HG03135 (cell line): ENCODE data around the gene DPP6.

Experiments
- ATAC-seq: cut with Tn5 transposase; IDR thresholded peaks from one replicate; pipeline ENCODE4 v1.9.1; 2021; ENCODE audit warnings: mild to moderate bottlenecking, moderate library complexity; ENCODE audit not compliant: unreplicated experiment

The DPP6 gene

GRCh38 chr7:154394804-154395203 is 342.6 kb downstream of the DPP6 start:
- ATAC-seq, result no peak

GRCh38 chr7:154406312-154406711 is 354.1 kb downstream of the DPP6 start:
- ATAC-seq, result no peak

- ATAC-seq, result no peak
Measured at GRCh38 chr7:154409703-154410311, 357.6 kb downstream of the DPP6 start.

GRCh38 chr7:154412105-154412504 is 359.9 kb downstream of the DPP6 start:
- no peak for ATAC-seq

GRCh38 chr7:154415709-154416399 is 363.7 kb downstream of the DPP6 start:
- no peak for ATAC-seq

- ATAC-seq, result no peak
Measured at GRCh38 chr7:154416714-154417113, 364.5 kb downstream of the DPP6 start.

GRCh38 chr7:154419344-154419743 is 367.1 kb downstream of the DPP6 start:
- ATAC-seq, result no peak

- no peak for ATAC-seq
Measured at GRCh38 chr7:154423231-154423630, 371.0 kb downstream of the DPP6 start.

- ATAC-seq, result no peak
Measured at GRCh38 chr7:154424350-154424749, 372.2 kb downstream of the DPP6 start.

- ATAC-seq, result no peak
Measured at GRCh38 chr7:154425271-154425670, 373.1 kb downstream of the DPP6 start.

- ATAC-seq, result no peak
Measured at GRCh38 chr7:154426778-154427177, 374.6 kb downstream of the DPP6 start.

GRCh38 chr7:154427533-154427932 is 375.3 kb downstream of the DPP6 start:
- no peak for ATAC-seq

- no peak for ATAC-seq
Measured at GRCh38 chr7:154429666-154430404, 377.6 kb downstream of the DPP6 start.

- ATAC-seq, result no peak
Measured at GRCh38 chr7:154430640-154431039, 378.4 kb downstream of the DPP6 start.

- ATAC-seq, result no peak
Measured at GRCh38 chr7:154431045-154431444, 378.8 kb downstream of the DPP6 start.

- no peak for ATAC-seq
Measured at GRCh38 chr7:154433632-154434598, 381.7 kb downstream of the DPP6 start.

- ATAC-seq, result no peak
Measured at GRCh38 chr7:154436560-154436959, 384.4 kb downstream of the DPP6 start.

GRCh38 chr7:154437234-154437633 is 385.0 kb downstream of the DPP6 start:
- ATAC-seq, result no peak

GRCh38 chr7:154438571-154439367 is 386.6 kb downstream of the DPP6 start:
- ATAC-seq, result no peak

- ATAC-seq, result no peak
Measured at GRCh38 chr7:154440058-154440457, 387.9 kb downstream of the DPP6 start.
